GM21423 (cell line): ENCODE measurements around the gene KLF14.
"Not testable (repeated sequence)": the region's sequence is repeated elsewhere in the genome, so short reads cannot be mapped to it uniquely, and the experiment has no call there.

Source experiments
- ATAC-seq: cut with Tn5 transposase; IDR thresholded peaks from one replicate; pipeline ENCODE4 v1.9.1; 2021; ENCODE audit warnings: mild to moderate bottlenecking, moderate library complexity; ENCODE audit not compliant: unreplicated experiment

KLF14 gene

DNA sequence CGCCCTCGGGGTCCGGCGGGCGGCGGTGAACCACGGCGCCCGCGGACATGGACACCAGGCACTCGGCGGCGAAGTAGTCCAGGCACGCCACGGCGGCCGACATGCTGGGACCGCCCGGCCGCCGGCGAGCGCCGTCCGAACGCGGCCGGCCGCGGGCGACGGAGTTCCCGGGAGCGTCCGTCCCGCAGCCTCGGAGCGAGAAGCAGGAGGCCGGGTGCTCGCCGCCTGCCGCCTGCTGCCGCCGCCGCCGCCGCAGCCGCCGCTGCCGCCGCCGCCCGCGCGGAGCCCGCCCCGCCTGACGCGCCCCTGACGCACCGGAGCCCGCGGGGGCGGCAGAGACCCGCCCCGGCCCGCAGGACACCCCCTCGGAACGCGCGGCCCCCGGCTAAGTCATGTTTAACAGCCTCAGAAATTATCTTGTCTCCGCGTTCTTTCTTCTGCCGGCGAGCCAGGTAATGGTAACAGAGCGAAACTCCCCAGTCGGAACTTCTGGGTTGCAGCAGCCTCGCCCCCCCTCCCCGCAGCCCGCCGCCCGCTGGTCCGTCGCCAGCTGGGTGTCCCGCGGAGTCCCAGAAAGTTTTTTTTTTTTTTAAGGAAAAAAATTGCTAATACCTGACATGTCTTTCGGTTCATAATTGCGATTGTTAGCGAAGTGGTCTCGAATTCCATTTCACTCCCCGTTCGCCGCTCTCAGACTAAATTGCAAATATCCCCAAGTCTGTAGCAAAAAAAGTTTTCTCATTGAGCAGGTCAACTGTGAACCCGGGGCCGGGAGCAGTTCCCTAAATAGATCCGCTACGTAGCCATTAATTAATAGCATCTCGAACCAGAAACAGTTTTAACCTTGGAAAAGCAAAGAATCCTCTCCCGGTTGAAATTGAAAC lies at the start of gene KLF14:
Gene KLF14 (minus strand): TSS at position 277 of the 884 bp plus-strand sequence. CDS start 174 bp downstream, at position 103.
- ATAC-seq, result no peak

DNA sequence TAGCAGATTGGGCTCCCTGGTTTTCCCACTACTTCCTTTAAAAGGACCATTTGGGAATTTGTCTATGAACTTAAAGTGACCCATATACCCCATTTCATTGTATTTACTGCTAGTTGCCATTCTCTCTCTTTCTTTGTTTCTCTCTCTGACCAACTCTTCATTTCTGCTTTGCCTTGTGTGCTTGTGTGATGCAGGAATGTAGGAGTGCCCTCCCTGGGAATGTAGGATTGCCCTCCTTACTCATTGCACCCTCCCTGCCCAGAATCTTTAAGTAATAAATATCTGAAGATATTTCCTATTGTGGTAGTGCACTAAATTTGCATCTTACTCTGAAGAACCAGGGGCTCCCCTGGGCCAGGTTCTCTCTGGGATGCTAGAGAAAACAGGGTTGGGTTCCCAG lies 47.3 kb upstream of the KLF14 start:
- no peak for ATAC-seq

DNA sequence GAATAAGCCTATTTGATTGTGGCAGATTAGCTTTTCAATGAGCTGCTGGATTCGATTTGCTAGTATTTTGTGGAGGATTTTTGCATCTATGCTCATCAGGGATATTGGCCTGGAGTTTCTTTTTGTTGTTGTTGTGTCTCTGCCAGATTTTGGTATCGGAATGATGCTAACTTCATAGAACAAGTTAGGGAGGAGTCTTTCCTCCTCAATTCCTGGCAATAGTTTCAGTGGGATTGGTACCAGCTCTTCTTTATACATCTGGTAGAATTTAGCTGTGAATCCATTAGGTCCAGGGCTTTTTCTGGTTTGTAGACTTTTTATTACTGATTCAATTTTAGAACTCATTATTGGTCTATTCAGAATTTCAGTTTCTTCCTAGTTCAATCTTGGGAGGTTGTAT lies 43.4 kb upstream of the KLF14 start:
- ATAC-seq, result no peak

DNA sequence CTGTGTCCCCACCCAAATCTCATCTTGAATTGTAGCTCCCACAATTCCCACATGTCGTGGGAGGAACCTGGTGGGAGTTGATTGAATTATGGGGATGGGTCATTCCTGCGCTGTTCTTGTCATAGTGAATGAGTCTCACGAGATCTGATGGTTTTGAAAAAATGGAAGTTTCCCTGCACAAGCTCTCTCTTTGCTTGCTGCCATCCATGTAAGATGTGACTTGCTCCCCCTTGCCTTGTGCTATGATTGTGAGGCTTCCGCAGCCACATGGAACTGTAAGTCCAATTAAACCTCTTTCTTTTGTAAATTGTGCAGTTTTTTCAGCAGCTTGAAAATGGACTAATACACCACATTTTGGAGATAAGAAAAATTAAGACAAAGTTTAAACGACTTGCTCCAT lies 38.4 kb upstream of the KLF14 start:
- ATAC-seq, result not testable (repeated sequence)

DNA sequence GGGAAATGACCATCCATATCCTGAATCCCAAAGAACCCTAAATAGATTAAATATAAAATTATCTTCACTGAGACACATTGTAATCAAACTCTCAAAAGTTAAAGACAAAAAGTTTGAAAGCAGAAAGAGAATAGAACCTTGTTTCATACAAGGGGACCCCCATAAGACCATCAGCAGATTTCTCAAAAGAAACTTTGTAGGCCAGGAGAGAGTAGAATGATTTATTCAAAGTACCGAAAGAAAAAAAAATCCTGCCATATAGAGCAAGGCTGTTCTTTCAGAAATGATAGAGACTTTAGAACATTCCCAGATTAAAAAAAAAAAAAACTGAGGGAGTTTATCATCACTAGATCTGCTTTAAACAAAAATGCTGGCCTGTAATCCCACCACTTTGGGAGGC lies 34.8 kb upstream of the KLF14 start:
- ATAC-seq, result no peak

DNA sequence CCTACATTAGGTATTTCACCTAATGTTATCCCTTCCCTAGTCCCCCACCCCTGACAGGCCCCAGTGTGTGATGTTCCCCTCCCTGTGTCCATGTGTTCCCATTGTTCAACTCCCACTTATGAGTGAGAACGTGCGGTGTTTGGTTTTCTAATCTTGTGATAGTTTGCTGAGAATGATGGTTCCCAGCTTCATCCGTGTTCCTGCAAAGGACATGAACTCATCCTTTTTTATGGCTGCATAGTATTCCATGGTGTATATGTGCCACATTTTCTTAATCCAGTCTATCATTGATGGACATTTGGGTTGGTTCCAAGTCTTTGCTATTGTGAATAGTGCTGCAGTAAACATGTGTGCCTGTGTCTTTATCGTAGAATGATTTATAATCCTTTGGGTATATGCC lies 30.6 kb upstream of the KLF14 start:
- ATAC-seq, result not testable (repeated sequence)

DNA sequence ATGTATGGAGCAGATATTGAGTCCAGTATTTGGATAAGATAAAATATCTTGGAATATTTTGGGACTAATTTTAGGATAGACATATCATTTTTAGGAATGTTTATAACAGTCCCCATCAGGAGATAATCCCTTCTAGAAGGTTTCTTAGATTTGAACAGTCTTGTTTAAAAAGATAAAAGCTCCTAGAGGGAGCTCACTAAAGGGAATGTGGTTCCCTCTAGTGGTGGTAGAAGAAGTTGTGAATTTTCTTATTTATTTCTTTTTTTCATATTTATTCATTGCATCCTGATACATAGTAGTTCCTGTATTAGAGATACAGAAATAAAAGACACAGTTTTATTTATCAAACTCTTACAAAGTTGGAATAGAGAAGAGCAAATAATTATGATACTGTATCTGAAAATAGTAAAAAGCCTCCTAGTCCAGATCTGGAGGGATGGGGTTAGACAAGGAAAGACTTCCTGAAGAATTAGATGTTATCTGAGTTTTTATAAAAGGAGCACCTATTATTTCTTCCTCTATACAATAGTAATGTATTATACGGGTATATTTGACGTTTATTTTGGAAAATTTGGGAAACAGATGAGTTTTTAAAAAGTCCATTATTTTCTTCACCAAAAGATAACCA lies 24.5 kb upstream of the KLF14 start:
- ATAC-seq, result no peak

DNA sequence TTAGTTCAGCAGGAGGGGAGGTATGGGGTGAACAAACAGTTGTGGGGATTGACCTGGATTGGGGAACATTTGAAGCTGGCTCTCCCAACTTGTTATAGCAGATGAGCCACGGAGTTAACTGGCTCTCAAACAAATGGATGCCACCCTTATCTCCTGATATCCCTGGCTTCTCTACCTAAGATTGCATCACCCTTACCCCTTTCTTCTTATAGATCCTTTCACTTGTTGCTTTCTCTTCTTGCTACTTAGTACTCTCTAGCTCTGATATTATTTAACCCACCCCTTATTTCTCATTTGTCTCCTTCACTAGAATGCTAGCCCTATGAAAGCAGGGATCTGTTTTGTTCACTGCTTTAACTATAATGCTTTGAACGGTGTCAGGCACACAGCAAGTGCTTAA lies 22.3 kb upstream of the KLF14 start:
- ATAC-seq, result no peak

DNA sequence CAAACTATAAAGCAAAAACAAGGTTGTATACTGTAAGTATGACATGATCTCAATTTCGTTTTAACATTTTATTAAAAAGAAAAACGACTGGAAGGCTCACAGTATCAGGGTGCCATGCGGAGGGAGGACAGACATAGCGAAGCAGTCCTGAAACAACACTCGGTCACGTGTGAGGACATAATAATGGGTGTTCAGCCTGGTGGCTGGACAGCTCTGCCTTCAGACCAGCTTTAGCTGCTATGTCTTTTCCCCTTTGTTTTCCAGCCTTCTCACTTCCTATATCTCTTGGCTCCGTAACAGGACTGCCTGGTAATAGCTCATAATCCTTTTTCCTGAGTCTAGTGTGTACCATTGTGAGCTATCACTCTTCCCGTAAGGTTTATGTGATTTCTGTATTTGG lies 18.4 kb upstream of the KLF14 start:
- no peak for ATAC-seq

DNA sequence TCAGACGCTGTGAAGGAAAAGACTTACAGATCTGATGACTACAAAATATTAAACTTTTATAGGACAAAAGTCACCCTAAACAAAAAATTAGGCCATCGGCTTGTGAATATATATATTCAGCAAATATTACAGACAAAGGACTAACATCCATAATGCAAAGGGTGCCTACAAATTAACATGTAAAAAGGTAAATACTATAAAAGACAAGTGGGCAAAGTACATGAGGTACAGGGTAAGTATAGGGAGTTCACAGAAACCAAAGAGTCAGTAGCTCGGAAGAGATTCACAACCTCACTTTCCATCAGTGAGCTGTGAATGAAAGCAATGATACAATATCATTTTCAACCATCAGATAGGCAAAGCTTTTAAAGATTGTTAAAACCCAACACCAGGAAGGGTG lies 16.7 kb upstream of the KLF14 start:
- ATAC-seq, result no peak

DNA sequence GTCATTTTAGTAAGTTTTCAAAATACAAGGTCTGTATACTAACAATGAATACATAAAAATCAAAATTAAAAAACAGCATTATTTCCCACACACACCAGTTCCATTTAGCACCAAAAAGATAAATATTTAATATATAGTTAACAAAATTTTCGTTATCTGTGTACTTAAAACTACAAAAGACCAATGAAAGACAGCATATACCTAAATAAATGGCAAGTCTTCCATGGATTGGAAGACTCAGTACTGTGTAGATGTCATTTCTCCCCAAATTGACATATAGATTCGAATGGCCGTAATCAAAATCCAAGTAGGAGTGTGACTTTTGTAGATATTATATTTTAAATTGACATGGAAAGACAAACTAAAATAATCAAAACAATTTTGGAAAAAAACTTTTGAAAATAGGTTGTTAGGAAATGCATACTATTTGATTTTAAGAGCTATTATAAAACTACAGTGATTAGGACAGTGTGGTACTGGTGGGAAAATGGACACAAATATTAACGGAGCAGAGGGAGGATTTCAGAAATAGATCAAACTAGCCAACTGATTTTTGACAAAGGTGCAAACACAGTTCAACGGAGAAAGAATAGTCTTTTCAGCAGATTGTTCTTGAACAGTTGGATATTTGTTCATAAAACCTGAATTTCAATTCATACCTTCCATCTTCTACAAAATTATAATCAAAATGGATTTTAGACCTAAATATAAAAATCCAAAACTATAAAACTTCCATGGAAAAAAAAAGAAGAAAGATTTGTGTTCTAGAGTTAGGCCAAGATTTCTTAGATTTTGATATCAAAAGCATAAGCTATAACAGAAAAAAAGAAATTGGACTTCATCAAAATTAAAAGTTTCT lies 14.8 kb upstream of the KLF14 start:
- no peak for ATAC-seq

DNA sequence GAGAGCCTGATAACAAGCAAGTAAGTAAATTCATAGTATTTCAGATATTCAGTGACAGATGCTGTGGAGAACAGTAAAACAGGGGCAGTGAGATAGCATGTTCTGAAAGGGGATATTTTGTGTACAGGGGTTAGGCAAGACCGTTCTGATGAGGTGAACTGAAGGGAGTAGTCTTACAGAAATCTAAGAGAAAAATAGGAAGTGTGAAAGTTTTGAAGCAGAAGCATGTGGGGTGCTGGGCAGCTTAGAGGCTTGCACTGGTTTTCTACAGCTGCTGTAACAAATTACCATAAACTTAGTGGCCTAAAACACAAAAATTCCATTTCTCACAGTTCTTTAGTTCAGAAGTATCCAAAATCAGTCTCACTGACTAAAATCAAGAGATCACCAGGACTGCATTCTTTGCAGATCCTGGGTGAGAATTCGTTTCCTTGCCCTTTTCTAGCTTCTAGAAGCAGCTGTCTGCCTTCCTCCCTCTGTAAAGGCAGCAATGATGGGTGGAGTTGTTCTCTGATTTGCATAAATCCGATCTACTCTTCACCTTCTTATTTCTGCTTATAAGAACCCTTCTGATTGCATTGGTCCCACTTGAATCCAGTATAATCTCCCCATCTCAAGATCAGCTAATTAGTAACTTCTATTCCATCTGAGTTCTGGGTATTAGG lies 7.5 kb upstream of the KLF14 start:
- ATAC-seq, result no peak

DNA sequence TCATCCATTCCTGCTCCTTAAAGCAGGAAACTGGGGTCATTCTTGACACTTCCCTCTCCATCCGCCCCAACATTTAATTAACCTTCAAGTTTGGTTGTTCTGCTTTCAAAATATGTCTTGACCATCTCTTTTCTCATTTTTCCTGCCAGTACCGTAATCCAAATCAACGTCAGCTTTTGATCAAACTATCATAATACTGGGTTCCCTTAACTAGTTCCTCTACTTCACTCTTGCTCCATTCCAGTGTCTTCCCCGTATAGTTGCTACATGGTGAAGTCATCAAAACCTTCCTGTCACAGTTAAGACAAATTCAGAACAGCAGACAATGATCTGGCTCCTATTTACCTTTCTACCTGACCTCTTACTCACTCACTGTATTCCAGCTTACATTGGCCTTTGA lies 6.6 kb upstream of the KLF14 start:
- ATAC-seq, result no peak

DNA sequence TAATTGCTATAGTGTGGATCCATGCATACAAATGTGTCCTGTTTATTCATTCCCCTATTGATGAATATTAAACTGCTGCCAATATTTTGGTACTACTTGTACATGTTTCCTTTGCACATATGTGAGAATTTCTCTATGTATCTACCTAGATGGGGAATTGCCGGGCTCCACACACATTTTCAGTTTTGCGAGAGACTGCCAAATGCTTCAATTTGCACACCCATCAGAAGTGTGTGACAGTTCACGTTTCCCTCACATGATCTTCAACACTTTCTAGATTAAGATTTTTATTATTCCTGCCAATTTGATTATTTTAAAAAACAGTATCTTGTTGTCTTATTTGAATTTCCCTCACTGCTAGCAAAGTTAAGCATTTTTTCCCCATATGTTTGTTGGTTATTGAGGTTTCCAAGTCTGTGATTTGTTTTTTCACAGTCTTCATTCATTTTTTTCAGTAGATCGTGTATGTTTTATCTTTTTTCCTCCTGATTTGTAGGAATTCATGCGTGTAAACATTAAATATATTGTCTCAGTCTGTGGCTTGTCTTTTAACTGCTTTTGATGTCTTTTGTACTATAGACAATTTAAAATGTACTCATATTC lies 2.4 kb upstream of the KLF14 start:
- ATAC-seq, result no peak

DNA sequence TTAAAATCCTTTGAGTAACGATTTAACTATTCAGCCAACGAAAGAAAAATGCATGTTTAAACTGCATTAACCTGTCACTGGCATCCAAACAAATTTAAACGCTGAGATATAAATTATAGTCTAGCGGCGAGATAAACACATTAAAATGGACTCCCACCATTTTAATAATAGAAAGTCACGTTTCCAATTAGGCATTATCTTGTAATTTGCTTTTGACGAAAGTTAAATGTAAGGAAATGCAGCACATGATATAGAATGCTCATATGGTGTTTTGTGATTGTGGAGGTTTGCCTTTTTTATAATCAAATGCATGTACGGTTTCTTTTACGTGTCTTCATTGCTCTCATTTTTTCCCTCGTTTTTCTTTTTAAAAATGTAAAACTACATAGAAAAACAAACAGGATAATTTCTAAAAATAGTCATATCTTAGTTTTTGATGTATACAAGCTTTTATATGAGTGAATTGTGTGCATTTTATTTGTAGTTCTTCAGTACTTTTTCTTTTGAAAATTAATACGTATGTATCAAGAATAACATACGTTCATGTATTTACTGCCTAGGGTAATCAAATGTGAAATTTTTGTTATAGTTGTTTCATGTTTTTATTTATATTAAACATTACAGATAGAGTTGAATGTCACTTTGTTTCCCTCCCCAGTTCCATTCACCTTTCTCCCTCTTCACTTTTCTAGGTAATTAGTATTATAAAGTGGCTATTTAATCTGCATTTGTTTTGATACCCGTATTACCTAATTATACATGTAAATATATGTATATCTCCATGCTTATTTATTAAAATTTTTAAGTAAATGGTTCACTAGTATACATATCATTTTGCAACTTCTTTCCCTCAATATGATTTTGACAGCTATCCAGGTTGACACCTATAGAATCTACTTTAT lies 1.1 kb upstream of the KLF14 start:
- ATAC-seq, result no peak

DNA sequence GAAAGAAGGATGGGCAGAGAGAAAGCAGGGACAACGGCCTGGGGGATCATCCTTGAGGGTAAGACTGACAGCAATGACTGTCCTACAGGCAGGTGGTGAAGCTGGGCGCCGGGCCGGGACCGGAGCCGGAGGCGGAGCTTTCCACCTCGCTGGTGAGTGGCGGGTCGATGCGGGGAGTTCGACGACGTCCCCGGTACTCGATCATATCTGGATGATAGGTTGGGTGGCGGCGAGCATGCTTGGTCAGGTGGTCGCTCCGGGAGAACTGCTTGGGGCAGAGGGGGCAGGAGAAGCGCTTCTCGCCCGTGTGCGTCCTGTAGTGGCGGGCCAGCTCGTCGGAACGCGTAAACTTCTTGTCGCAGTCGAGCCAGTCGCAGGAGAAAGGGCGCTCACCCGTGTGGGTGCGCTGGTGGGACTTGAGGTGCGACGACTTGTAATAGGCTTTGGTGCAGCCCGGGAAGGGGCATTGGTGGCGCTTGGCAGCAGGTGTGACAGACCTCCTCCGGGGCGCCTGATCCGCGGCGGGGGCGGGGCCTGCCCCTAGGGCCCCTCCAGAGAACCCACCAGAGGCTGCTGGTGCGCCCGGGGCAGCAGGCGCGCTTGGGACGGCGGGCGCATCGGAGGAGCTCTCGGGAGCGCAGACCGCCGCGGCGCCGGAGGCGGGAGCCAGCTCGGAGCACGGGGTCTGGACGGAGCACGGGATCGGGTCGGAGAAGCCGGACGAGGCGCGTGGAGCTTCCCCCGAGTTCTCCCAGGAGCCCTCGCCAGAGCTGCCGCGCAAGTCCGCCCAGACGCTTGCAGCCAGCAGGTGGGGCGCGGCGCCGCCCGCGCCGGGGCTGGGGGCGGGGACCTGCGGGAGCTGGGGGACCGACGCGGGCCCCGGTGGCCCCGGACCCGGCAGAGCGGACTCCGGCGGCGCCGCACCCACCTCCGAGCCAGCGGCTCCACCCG lies 752 bp downstream of the KLF14 start:
- no peak for ATAC-seq

DNA sequence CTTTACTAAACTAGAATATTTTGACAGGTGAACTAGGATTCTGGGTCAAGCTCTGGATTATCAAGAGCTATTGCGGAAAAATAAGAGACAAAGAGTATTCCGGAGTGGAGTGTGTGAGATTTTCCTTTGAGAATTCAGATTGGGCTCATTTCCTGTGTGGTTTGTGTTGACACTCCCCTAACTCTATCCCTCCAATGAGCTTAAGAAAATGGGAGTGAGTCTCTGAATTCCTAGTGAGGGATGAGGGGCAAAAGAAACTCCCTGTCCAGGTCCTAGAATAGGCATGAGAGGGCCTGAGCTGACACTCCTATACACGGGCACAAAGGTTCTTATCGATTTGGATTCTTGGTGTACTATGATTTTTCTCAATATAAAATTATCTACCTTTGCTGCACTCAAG lies 10.2 kb downstream of the KLF14 start:
- ATAC-seq, result no peak

DNA sequence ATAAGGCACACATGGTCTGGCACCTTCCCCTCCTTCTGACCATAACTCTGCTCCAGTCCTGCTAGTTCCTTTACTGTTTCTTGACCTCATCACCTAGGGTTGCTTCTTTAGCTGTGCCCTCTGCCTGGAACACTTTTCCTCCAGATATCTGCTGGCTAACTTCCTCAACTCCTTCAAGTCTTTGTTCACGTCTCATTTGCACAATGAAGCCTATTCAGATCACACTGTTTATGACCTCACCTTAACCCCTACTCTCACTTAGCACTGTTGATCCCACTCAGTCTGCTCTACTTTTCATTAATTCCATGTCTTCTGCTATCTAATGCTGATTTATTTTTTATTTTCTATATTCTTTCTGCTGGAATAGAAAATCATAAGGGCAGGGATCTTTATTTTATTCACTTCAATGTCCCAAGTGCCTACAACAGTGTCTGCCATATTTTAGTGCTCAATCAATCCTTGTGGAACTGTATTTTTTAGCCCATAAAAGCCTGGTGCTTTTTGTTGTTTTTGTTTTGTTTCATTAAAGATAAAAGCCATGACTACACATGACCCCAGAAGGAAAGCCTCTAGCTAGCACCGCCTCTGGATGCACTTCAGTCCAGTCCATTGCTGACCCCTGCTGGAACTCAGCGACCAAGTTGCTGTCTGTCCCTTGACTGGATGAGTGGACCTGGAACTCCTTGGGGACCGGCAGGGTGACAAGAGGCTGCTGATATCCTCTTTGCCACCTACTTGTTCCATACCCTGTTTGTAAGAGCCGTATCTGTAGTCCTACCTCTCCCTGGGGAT lies 12.3 kb downstream of the KLF14 start:
- ATAC-seq, result no peak
